HG03039 (cell line): Measurements from ENCODE around the gene TKTL1.

ENCODE experiments used
- ATAC-seq: cut with Tn5 transposase; IDR thresholded peaks from one replicate; pipeline ENCODE4 v1.9.1; 2021; ENCODE audit warnings: mild to moderate bottlenecking, moderate library complexity; ENCODE audit not compliant: unreplicated experiment

Gene TKTL1

DNA sequence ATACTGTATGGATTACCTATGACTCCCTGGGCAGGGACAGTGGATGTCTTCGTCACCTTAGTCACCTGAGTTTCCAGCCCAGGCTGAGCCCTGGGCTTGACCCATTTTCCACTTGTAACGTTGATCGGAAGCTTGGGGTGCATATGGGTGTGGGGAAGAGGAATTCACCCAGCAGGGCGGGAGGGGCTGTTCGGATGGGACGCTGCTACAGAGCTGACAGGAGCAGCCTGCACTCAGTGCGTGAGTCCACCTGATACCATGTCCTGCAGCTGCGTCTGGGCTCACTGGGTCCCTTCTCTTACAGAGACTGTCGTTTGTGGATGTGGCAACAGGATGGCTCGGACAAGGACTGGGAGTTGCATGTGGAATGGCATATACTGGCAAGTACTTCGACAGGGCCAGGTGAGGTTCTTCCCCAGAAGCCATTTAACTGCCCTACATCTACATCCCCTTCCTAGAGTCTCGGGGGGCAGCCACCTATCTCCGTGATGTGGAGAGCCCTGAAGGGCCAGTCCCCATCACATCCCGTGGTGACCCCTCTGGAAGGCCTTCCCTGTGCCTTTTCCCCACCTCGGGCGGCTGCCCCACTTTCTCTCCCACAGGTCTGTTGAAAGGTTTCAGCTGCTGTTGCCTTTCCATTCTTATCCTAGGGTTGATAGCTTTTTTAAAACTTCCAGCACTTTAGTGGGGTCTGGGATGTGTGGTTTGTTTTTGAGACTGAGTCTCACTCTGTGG, 13.6 kb downstream of the TKTL1 start:
- ATAC-seq = no peak

- no peak for ATAC-seq
Observed at GRCh38 chrX:154310616-154311536, 15.3 kb downstream of the TKTL1 start.

GRCh38 chrX:154312116-154312515, 16.5 kb downstream of the TKTL1 start:
- ATAC-seq = no peak

DNA sequence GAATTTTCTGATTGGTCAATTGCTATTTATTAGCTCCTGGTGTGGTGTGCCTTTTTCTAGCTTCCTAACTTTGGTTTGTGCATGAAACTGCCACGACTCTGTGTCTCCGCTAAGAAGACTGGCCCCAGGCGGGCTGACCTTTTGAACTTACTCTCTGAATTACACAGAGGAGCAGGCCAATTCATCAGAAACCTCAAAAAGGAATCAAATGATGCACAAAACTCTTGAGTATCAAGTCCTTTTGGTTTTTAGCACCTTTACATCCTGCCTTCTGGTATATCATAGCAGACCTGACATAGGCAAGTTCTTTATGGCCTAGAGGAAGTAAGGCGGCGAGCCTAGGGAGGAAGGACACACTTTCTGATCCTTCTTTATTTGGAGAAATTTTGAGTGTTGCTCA, 17.6 kb downstream of the TKTL1 start:
- ATAC-seq = no peak

DNA sequence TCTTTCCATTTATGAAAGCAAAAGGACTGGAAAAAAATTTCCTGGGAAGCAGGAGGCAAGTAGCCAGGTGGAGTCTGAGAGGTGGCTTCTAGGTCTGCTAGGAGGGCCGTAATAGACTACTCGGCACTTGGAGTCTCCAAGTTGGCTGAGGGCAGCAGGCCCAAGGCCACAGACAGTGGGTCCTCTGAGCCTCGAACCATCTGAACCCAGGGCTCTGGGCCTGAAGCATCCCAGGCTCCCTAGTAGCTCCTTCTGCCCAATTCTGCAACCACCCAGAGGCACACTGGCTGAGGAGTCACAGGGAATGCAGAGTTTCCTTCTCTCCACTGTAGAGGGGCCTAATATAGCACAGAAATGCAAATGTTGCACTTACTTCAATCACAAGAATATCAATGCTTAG, 19.8 kb downstream of the TKTL1 start:
- ATAC-seq = no peak

GRCh38 chrX:154317391-154317995, 21.9 kb downstream of the TKTL1 start:
- no peak for ATAC-seq

DNA sequence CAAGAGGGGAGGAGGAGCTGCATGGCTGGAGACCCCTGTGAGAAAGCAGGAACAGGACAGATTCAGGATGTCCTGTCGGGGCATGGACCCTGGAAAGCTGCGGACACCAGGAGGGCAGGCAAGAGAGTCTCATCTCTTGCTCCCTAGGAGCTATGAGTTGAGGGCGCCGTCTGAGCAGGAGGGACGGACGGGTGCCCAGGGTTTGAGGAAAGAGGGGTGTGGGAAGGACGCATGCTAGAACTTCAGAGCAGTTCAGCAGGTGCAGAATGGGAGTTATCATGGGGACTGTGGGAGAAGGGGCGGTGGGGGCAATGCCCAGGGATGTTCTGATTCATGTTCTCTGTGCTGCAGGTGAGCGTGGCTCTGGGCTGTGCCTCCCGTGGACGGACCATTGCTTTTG, 24.8 kb downstream of the TKTL1 start:
- ATAC-seq = no peak

- ATAC-seq = no peak
Observed at GRCh38 chrX:154321152-154321551, 25.6 kb downstream of the TKTL1 start.

DNA sequence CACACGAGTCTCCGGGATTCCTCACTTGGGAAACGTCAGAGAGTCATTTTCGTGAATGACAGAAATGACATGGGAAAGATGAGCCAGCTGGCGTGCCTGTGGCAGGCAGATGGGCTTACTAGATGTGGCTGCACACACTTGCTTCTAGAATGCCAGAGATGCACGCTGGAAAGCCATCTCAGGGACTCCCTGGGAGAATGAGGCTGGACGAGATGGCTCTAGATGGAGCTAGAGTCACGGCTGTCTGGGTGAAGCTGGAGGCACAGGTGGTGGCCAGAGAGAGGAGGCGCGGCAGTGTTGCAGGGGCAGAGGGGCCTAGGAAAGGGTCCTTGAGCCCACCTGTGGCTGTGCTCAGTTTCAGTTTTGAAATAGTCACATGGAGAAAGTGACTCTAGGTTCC, 26.0 kb downstream of the TKTL1 start:
- ATAC-seq = no peak

- no peak for ATAC-seq
Observed at GRCh38 chrX:154322890-154323289, 27.3 kb downstream of the TKTL1 start.

- no peak for ATAC-seq
Observed at GRCh38 chrX:154323537-154323936, 27.9 kb downstream of the TKTL1 start.

DNA sequence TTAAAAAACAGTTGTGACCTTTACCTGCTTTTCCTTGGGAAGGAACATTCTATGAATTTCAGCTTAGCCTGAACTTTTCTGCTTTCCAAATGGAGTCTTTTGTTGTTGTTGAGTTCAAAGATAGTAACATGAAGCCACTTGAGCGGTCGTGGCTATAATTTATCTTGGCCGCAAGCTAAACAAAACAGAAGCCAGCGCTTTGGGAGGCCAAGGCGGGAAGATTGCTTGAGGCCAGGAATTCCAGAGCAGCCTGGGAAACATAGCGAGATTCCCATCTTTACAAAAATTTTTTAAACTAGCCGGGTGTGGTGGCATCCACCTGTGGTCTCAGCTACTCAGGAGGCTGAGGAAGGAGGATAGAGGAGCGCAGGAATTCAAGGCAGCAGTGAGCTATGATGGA, 29.9 kb downstream of the TKTL1 start:
- ATAC-seq = no peak

DNA sequence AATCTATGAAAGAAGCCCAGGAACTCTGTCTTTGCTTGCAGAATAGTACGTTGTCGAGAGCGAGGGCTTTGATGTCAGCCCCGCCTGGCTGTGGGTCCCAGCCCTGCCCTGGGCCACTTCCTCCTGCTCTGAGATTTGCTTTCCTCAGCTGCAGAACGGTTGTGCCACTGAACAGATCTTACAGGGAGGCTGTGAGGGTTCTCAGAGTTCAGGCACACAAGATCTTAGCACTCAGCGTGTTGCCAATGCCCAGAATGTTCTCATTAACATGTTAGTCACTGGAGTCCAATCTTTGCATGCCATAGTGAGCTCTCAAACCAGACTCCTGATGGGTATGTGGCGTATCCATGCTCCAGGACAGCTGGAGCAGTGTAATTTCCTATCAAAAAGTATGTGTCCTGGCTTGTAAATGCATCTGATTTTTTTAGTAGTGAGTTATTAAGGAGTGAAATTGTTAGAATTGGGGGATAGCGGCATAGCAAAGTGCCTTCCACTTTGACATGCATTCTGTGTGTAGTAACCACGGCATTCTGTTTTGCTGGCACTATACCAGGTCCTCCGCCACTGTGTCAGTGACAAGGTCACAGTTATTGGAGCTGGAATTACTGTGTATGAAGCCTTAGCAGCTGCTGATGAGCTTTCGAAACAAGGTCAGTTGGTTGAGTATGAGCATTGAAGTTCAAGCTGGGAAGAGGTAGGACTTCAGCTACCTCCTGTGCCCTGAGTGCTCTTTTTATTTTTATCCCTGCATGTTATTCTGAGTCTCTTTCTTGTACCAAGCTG, 31.6 kb downstream of the TKTL1 start:
- ATAC-seq = no peak

DNA sequence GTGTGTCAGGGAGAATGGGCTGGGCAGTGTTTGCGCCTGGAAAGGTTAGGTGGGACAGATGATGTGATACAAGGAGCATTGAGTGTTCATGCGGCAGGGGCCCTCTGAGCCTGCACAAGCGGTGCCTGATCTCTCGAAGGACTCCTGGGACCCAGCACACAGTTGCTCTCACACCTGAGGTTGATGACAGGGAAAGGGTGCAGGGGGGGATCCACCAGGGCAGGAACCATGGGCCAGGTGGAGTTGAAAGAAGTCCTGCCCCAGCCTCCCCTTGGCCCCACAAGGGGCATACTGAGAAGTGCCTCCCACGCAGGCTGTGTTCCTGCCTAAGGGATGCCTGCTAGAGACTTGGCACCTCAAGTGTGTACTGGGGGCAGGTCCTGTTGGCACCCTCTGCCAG, 33.1 kb downstream of the TKTL1 start:
- ATAC-seq = no peak

DNA sequence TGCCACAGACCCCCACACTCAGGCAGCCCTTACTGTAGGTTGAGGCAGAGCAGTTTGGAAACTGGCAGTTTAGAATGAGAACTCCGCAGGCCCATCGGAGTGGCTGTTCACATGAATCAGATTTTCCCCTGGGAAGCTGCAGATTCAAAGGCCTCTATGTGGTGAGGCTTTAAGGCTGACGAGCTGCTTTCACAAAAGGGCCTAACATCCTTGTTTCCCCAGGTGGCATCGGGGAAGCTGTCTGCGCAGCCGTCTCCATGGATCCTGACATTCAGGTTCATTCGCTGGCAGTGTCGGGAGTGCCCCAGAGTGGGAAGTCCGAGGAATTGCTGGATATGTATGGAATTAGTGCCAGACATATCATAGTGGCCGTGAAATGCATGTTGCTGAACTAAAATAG, 33.7 kb downstream of the TKTL1 start:
- no peak for ATAC-seq

DNA sequence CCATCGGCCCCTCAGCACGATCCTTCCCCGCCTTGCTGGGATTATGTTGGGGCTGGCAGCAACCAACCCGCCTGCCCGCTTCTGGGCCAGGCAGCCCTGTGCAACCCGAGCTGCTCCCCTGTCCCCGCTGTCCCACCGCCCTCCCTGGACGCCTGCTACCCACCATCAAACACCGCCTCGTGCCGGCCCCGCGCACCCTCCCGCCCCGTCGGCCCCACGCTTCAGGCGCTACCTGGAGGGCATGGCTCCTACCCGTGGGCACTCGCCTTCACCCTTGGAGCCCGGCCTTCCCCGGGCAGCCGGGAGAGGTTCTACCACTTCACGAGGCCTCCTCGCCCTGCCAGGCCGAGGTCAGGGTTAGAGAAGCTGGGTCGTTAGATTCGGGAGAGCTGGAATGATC, 37.0 kb downstream of the TKTL1 start:
- ATAC-seq = no peak

DNA sequence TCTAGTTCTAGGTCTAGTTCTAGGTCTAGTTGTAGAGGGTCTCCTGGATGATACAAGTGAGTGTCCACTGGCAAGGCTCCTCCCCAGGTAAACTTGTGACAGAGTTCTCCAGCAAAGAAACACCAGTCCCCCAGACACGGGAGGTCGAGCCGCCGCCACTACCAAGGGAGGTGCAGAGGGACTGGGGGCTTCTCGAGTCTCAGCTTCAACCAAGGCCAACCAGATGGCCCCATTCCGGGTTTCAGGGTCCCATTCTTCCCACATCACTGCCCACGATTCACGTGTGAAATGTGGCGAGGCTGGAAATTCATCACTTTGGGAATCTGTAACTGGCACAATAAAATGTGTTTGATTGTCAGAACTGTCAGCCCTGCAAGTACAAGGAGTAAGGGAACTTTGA, 37.5 kb downstream of the TKTL1 start:
- ATAC-seq = no peak

DNA sequence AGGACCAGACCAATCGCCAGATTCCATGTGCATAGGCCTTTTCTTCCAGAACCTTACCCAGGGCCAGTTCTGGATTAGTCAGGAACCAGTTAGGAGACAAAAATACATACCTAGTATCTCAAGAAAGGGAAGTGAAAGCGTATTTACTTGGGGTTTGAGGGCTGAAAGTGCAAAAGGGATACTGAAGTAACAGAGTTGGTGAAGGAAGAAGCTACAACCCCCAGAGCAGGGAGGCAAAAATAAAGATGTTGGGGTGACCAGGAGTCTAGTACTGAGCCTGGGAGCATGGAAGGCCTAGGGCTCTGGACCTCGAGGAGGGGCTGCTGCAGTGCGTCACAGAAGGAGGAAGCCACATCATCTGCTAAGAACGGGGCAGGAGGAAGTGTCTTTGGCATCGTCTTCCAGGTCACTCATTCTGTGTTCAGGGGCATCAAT, 38.3 kb downstream of the TKTL1 start:
- ATAC-seq = no peak

DNA sequence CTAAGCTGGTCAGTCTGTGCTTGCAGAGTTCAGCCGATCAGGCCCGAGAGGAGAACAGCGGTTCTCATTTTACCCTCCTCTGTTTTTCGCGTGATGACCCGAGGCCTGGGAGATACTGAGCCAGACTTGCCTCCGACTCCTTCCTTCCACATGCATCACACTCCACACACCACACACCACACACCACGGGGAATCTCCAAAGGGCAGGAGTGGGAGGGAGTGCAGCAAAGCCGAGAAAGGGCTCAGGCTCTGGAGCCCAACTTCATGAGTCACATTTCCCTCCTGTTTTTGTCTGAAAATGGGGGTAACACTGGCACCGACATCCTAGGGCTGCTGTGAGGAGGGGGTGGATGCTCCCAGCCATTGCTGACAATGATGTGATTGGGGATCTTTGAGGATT, 38.9 kb downstream of the TKTL1 start:
- ATAC-seq = no peak

DNA sequence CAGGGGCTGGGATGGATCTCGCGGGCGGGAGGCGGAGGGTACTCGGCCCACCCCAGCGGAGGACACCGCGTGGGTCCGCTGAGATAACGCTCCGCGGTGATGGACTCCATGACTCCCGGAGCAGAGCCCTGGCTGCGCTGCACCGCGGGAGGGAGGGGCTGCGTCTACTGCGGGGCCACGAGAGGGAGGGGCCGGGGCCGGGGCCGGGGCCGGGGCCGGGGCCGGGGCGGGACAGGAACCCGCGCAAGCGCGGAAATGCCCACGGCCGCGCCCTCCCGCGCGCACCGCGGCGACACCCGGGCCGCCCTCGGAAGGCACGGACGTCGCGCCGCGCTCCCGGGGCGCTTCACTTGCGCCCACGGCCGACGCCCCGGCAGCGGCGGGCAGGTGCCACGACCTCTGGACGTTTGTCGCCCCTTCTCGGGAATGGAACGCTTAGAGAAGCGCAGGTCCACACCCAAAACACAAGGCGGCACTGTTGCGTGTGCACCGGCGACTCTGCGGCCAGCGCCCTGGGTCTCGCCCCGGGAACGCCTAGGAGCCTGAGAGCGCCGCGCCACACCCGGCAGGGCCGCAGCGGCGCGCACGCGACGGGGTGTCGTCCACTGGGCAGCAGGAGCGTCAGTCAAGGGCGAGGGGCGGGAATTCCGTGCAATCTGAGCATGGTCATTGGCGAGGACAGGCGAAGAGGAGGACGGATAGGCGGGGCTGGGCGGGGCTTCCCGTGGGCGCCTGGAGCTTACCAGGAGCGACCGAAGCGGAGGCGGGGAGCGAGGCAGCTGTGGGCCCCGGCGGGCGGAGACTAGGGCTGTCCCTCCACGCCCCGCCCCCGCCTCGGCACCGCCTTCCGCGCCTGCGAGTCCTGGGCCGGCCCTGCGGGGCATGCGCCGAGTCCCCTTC, 46.1 kb downstream of the TKTL1 start:
- ATAC-seq = peak; percentile 65
